K562 (cell line): ENCODE results near the gene RAVER2. TPM values are rescaled to one million over a fixed set of nuclear protein-coding genes. Genes with fewer than 3 reads are reported as not detected.

Experiments
- BRCA1 ChIP-seq, 2 experiments: fragments of 450-650 bp in 1 of 2; sonication (generic) in 1 of 2; formaldehyde crosslinking in 1 of 2; IDR thresholded peaks; 2 replicates each; pipeline versions ENCODE4 v1.5.0 to v1.6.1; 2017 to 2020; ENCODE audit warnings: mild to moderate bottlenecking in 1 of 2, missing genetic modification reagents in 1 of 2
- CTBP1 ChIP-seq: fragments of 450-650 bp; IDR thresholded peaks from 2 replicates; pipeline ENCODE4 v1.6.1; 2016; ENCODE audit warnings: borderline replicate concordance
- ETS2 ChIP-seq: IDR thresholded peaks from 2 replicates; pipeline ENCODE4 v1.6.1; 2016; ENCODE audit warnings: borderline replicate concordance, missing genetic modification characterization, mild to moderate bottlenecking, moderate library complexity, missing compliant biosample characterization; ENCODE audit not compliant: poor library complexity, severe bottlenecking
- HES1 ChIP-seq: fragments of 450-650 bp; IDR thresholded peaks from 2 replicates; pipeline ENCODE4 v1.6.1; 2016; ENCODE audit warnings: low read depth, mild to moderate bottlenecking, moderate library complexity
- KDM1A ChIP-seq, 2 experiments: fragments of 450-650 bp; IDR thresholded peaks; 2 replicates each; pipeline ENCODE4 v1.6.1; 2016; ENCODE audit warnings: mild to moderate bottlenecking in 2 of 2
- MCM3 ChIP-seq: fragments of 450-650 bp; IDR thresholded peaks from 2 replicates; pipeline ENCODE4 v1.6.1; 2016
- REST ChIP-seq, 2 experiments: fragments of 450-650 bp; formaldehyde crosslinking in 1 of 2; IDR thresholded peaks; 2 replicates each; pipeline versions ENCODE4 v1.4.0 to v1.6.1; 2014 to 2020; ENCODE audit warnings: mild to moderate bottlenecking in 2 of 2, borderline replicate concordance in 1 of 2, low read depth in 1 of 2
- RREB1 ChIP-seq: fragments of 250-450 bp; sonication (Bioruptor Pico); IDR thresholded peaks from 2 replicates; pipeline ENCODE4 v1.4.0; 2020
- SRSF7 ChIP-seq: fragments of 200-400 bp; formaldehyde crosslinking; optimal IDR thresholded peaks from 2 replicates; pipeline ENCODE3; 2017; ENCODE audit warnings: mild to moderate bottlenecking, low read depth, low read length
- TCF7 ChIP-seq: sonication (generic); IDR thresholded peaks from 2 replicates; pipeline ENCODE4 v1.6.1; 2016; ENCODE audit warnings: antibody characterized with exemption, borderline replicate concordance
- TCF7L2 ChIP-seq: fragments of 150-350 bp; IDR thresholded peaks from 2 replicates; pipeline ENCODE4 v1.6.1; 2016; ENCODE audit warnings: low read depth, mild to moderate bottlenecking, low read length, moderate library complexity
- ZBTB1 ChIP-seq: sonication (generic); formaldehyde crosslinking; IDR thresholded peaks from 2 replicates; pipeline ENCODE4 v1.8.1; 2023; ENCODE audit warnings: missing genetic modification reagents, low read depth, mild to moderate bottlenecking, borderline replicate concordance
- polyA plus RNA-seq, 8 experiments: library from polyadenylated mRNA; depleted of rRNA in 4 of 8; stranded (reverse) in 5 of 8; unstranded in 3 of 8; fragments of >200 nt; fragmentation: Nextera tagmentation in 2 of 8; fragmentation: Illumina TruSeq in 1 of 8; extraction: Ambion mirVana in 2 of 8; extraction: Trizol in 1 of 8; gene quantifications; 2 replicates each; pipeline versions ENCODE4 v1.2.1 to v1.2.3, GENCODE V29; 2011 to 2014; ENCODE audit warnings: inconsistent platforms in 1 of 8, missing spikeins in 1 of 8
- total RNA-seq, 7 experiments: library from RNA; depleted of rRNA in 6 of 7; stranded (reverse); fragments of >200 nt in 6 of 7; fragmentation: Illumina TruSeq in 2 of 7; extraction: Trizol in 2 of 7; gene quantifications; 2 replicates each; pipeline versions ENCODE4 v1.2.1 to v1.2.3, GENCODE V29; 2011 to 2021; ENCODE audit warnings: low replicate concordance in 1 of 7

RAVER2 gene
- total and polyA plus RNA-seq, 9 of the 15 experiments (the other 6 are each of a cell fraction or from before 2014, with no cell fraction given) = 1.8 to 6.1 (median 4.4) TPM

GRCh38 chr1:64823691-64824476 lies 79.0 kb downstream of the RAVER2 start (continued):
- TF ChIP-seq RREB1 (CRISPR knock-in tag) (no peak), TCF7 (no peak), SRSF7 (no peak), CTBP1 (peak; percentile 54; the same call in 1 of the 2 replicates), ZBTB1 (CRISPR knock-in tag) (no peak), REST (IDR thresholded peaks at IDR 0.05; ENCODE audit: borderline replicate concordance) (peak; percentile 88), REST (CRISPR knock-in tag; IDR thresholded peaks at IDR 0.05; ENCODE audit: low read depth) (no peak), ETS2 (no peak), TCF7L2 (no peak), KDM1A (IDR thresholded peaks at IDR 0.05) (0 out of 4 replicates have a peak, but pooled peaks of 1 of the 2 experiments have one; percentile 5), HES1 (no peak), MCM3 (no peak), BRCA1 (IDR thresholded peaks at IDR 0.05) (no peak), BRCA1 (CRISPR knock-in tag; IDR thresholded peaks at IDR 0.05) (no peak)
